Frontal cortex (tissue), 4 donors: Measurements from ENCODE around the gene CYP4Z1. TPM values are rescaled to one million over a fixed set of nuclear protein-coding genes. Genes with fewer than 3 reads are reported as not detected.
"Not testable (repeated sequence)": the region's sequence is repeated elsewhere in the genome, so short reads cannot be mapped to it uniquely, and the experiment has no call there.

Experiments
- DNase-seq, 2 donors: peaks; one replicate each; pipeline ENCODE4 v3.0.0; 2012; ENCODE audit warnings: low spot score in 2 of 2
- FAIRE-seq: peaks from 2 replicates; lab custom pipeline; 2012; peaks lifted over from hg19 to GRCh38; lab: Jason Lieb, UNC
- total RNA-seq: library from RNA; depleted of rRNA; stranded (reverse); fragments of >200 nt; gene quantifications from one replicate; pipeline ENCODE4 v1.2.3, GENCODE V29; 2014
- donor health status: control.
- donor health status: control.
- donor health status: control.

CYP4Z1 gene
- 0.41 TPM for total RNA-seq

GRCh38 chr1:47067097-47067594, at the start of gene CYP4Z1:
Gene CYP4Z1 (plus strand): TSS chr1:47067231. CDS start chr1:47067491, 260 bp downstream.
- DNase-seq (no peak), FAIRE-seq (no peak)

- FAIRE-seq (no peak), DNase-seq (no peak)
Measured at GRCh38 chr1:47021070-47021469, 46.0 kb upstream of the CYP4Z1 start.

- peak in 1 of 2 donors; percentile 30 for DNase-seq
- FAIRE-seq, result no peak
Measured at GRCh38 chr1:47023268-47024140, 43.5 kb upstream of the CYP4Z1 start, which contains the start of gene CYP4X1. Gene CYP4X1 (plus strand): TSS chr1:47023669. CDS start chr1:47023818, 149 bp downstream.

- FAIRE-seq (no peak), DNase-seq (peak in 1 of 2 donors; percentile 32)
Measured at GRCh38 chr1:47024141-47024801, 42.8 kb upstream of the CYP4Z1 start.

- no peak for DNase-seq
- no peak for FAIRE-seq
Measured at GRCh38 chr1:47030170-47030805, 36.7 kb upstream of the CYP4Z1 start.

GRCh38 chr1:47031059-47031458, 36.0 kb upstream of the CYP4Z1 start:
- DNase-seq (no peak), FAIRE-seq (no peak)

GRCh38 chr1:47031585-47031984, 35.4 kb upstream of the CYP4Z1 start:
- DNase-seq (no peak), FAIRE-seq (no peak)

GRCh38 chr1:47036764-47037163, 30.3 kb upstream of the CYP4Z1 start:
- FAIRE-seq, result no peak
- DNase-seq, result no peak

GRCh38 chr1:47059376-47059775, 7.7 kb upstream of the CYP4Z1 start:
- no peak for FAIRE-seq
- DNase-seq, result no peak

- DNase-seq, result not testable (repeated sequence)
Measured at GRCh38 chr1:47069080-47069479, 2.0 kb downstream of the CYP4Z1 start.

GRCh38 chr1:47069509-47069908, 2.5 kb downstream of the CYP4Z1 start:
- FAIRE-seq, DNase-seq: not testable (repeated sequence)

More at GRCh38 chr1:47069080-47069479, 2.0 kb downstream of the CYP4Z1 start:
- FAIRE-seq, result not testable (repeated sequence)

GRCh38 chr1:47089356-47089755, 22.3 kb downstream of the CYP4Z1 start:
- not testable (repeated sequence) for FAIRE-seq, DNase-seq

- DNase-seq, FAIRE-seq: not testable (repeated sequence)
Measured at GRCh38 chr1:47091476-47091875, 24.4 kb downstream of the CYP4Z1 start.

- DNase-seq (no peak), FAIRE-seq (no peak)
Measured at GRCh38 chr1:47104816-47105215, 37.8 kb downstream of the CYP4Z1 start.

- no peak for FAIRE-seq
- no peak for DNase-seq
Measured at GRCh38 chr1:47106792-47107191, 39.8 kb downstream of the CYP4Z1 start.

- not testable (repeated sequence) for FAIRE-seq, DNase-seq
Measured at GRCh38 chr1:47107851-47108574, 41.0 kb downstream of the CYP4Z1 start.

GRCh38 chr1:47109482-47109881, 42.5 kb downstream of the CYP4Z1 start:
- not testable (repeated sequence) for FAIRE-seq, DNase-seq

GRCh38 chr1:47113178-47113577, 46.1 kb downstream of the CYP4Z1 start:
- FAIRE-seq (no peak), DNase-seq (no peak)

- not testable (repeated sequence) for FAIRE-seq, DNase-seq
Measured at GRCh38 chr1:47121039-47121438, 54.0 kb downstream of the CYP4Z1 start.
